OCI-LY3 (cell line): ENCODE results near the gene GPR137B.

Source experiments
- H2AFZ ChIP-seq: fragments of 200-600, 300-600 bp; shearing (Covaris generic); 2 replicates; pipeline ENCODE4 v1.6.0; 2014; ENCODE audit warnings: antibody characterized with exemption, low read depth, low read length
- H3K27ac ChIP-seq: fragments of 200-600, 300-600 bp; sonication (generic); 2 replicates; pipeline ENCODE4 v1.5.1; 2014; ENCODE audit warnings: mild to moderate bottlenecking, low read length, moderate library complexity, mixed read lengths
- H3K27me3 ChIP-seq: fragments of 200-600, 300-600 bp; sonication (generic); 2 replicates; pipeline ENCODE4 v1.6.1; 2014; ENCODE audit warnings: low read depth, low read length, mixed read lengths
- H3K36me3 ChIP-seq: fragments of 200-600, 300-600 bp; sonication (generic); replicated peaks from 2 replicates; pipeline ENCODE3; 2014; ENCODE audit warnings: low read depth, low read length, mixed read lengths
- H3K4me1 ChIP-seq: fragments of 300-600, 200-600 bp; sonication (generic); 2 replicates; pipeline ENCODE4 v1.6.1; 2014; ENCODE audit warnings: low read length, mixed read lengths
- H3K4me2 ChIP-seq: fragments of 200-600, 300-600 bp; sonication (generic); 2 replicates; pipeline ENCODE4 v1.6.1; 2014; ENCODE audit warnings: low read length, mixed read lengths
- H3K4me3 ChIP-seq: fragments of 300-600, 200-600 bp; sonication (generic); 2 replicates; pipeline ENCODE4 v1.5.1; 2014; ENCODE audit warnings: antibody characterized with exemption, mild to moderate bottlenecking, low read length, moderate library complexity
- H3K79me2 ChIP-seq: fragments of 300-600, 200-600 bp; shearing (Covaris generic); 2 replicates; pipeline ENCODE4 v1.6.1; 2014; ENCODE audit warnings: mild to moderate bottlenecking, low read length, mixed read lengths
- H3K9ac ChIP-seq: fragments of 300-600, 200-600 bp; shearing (Covaris generic); 2 replicates; pipeline ENCODE4 v1.6.0; 2014; ENCODE audit warnings: mild to moderate bottlenecking, low read length, moderate library complexity
- H3K9me3 ChIP-seq: fragments of 200-600, 300-600 bp; shearing (Covaris generic); 2 replicates; pipeline ENCODE4 v1.6.1; 2014; ENCODE audit warnings: low read length, mixed read lengths; ENCODE audit not compliant: insufficient read depth
- H4K20me1 ChIP-seq: fragments of 200-600, 300-600 bp; sonication (generic); 2 replicates; pipeline ENCODE4 v1.6.1; 2016; ENCODE audit warnings: low read length, mixed read lengths; ENCODE audit not compliant: insufficient read depth
- CTCF ChIP-seq: fragments of 200-600, 300-600 bp; sonication (generic); IDR thresholded peaks from 2 replicates; pipeline ENCODE4 v1.5.1; 2014; ENCODE audit warnings: antibody characterized with exemption, low read length, low read depth
- EZH2phosphoT487 ChIP-seq: fragments of 200-600 bp; shearing (Covaris generic); IDR thresholded peaks from 2 replicates; pipeline ENCODE4 v1.6.1; 2018; ENCODE audit warnings: antibody characterized with exemption, mixed run types, low read depth

Gene GPR137B

GRCh38 chr1:236113324-236114032 is 28.9 kb upstream of the GPR137B start:
- Histone ChIP-seq H4K20me1 (no peaks in the 10 kb centered on the region), H3K27ac (no peak overlapping the region), H3K27me3 (peaks cover 4% of the 10 kb centered on the region; the same call in 1 of the 2 replicates), H3K4me1 (peaks cover 2% of the 10 kb centered on the region; the same call in 1 of the 2 replicates), H3K36me3 (no peaks in the 10 kb centered on the region), H2AFZ (no peak overlapping the region), H3K9me3 (no peaks in the 10 kb centered on the region), H3K4me3 (no peak overlapping the region), H3K79me2 (no peaks in the 10 kb centered on the region), H3K9ac (no peak overlapping the region), H3K4me2 (no peak overlapping the region)
- TF ChIP-seq EZH2phosphoT487: no peak

- Histone ChIP-seq H3K27me3 (peaks cover 4% of the 10 kb centered on the region; the same call in 1 of the 2 replicates), H3K4me3 (no peak overlapping the region), H3K79me2 (no peaks in the 10 kb centered on the region), H3K9ac (no peak overlapping the region), H3K36me3 (no peaks in the 10 kb centered on the region), H3K4me1 (peaks cover 1% of the 10 kb centered on the region; the same call in 1 of the 2 replicates), H4K20me1 (no peaks in the 10 kb centered on the region), H3K9me3 (no peaks in the 10 kb centered on the region), H2AFZ (no peak overlapping the region), H3K4me2 (no peak overlapping the region), H3K27ac (no peak overlapping the region)
- TF ChIP-seq EZH2phosphoT487: no peak
- TF ChIP-seq CTCF: no peak
These were observed 28.1 kb upstream of the GPR137B start for GRCh38 chr1:236114076-236114747.

- H3K4me3 ChIP-seq: no peak overlapping the region
- H3K36me3 ChIP-seq: no peaks in the 10 kb centered on the region
- no peak for TF ChIP-seq EZH2phosphoT487
- peaks cover 7% of the 10 kb centered on the region; the same call in 1 of the 2 replicates for H3K27me3 ChIP-seq
- H4K20me1 ChIP-seq: no peaks in the 10 kb centered on the region
- no peak overlapping the region for H3K9ac ChIP-seq
- H2AFZ ChIP-seq: no peak overlapping the region
- H3K79me2 ChIP-seq: no peaks in the 10 kb centered on the region
- peaks cover 32% of the 10 kb centered on the region for H3K4me1 ChIP-seq
- no peaks in the 10 kb centered on the region for H3K9me3 ChIP-seq
- no peak overlapping the region for H3K27ac ChIP-seq
- H3K4me2 ChIP-seq: no peak overlapping the region
These were observed 24.6 kb upstream of the GPR137B start for GRCh38 chr1:236117710-236118109.

GRCh38 chr1:236119943-236120484 is 22.3 kb upstream of the GPR137B start:
- Histone ChIP-seq H2AFZ (no peak overlapping the region), H3K27me3 (peaks cover 7% of the 10 kb centered on the region; the same call in 1 of the 2 replicates), H3K36me3 (no peaks in the 10 kb centered on the region), H3K4me2 (peak overlapping the region; percentile 93), H4K20me1 (no peaks in the 10 kb centered on the region), H3K4me1 (peaks cover 55% of the 10 kb centered on the region), H3K9me3 (no peaks in the 10 kb centered on the region), H3K9ac (peak overlapping the region; percentile 16; the same call in 1 of the 2 replicates), H3K27ac (peak overlapping the region; percentile 80), H3K79me2 (no peaks in the 10 kb centered on the region), H3K4me3 (peak overlapping the region; percentile 60; the same call in 1 of the 2 replicates)
- no peak for TF ChIP-seq EZH2phosphoT487
- no peak for TF ChIP-seq CTCF
